DMS 273 (cell line): Measurements from ENCODE around the gene NEAT1.
A peak's percentile ranks its signal among the peaks of the same experiment; 100 is the strongest.

Experiments
- DNase-seq: peaks from one replicate; lab custom pipeline; 2025; ENCODE audit not compliant: unreplicated experiment; lab: John Stamatoyannopoulos, UW

NEAT1 gene

DNA sequence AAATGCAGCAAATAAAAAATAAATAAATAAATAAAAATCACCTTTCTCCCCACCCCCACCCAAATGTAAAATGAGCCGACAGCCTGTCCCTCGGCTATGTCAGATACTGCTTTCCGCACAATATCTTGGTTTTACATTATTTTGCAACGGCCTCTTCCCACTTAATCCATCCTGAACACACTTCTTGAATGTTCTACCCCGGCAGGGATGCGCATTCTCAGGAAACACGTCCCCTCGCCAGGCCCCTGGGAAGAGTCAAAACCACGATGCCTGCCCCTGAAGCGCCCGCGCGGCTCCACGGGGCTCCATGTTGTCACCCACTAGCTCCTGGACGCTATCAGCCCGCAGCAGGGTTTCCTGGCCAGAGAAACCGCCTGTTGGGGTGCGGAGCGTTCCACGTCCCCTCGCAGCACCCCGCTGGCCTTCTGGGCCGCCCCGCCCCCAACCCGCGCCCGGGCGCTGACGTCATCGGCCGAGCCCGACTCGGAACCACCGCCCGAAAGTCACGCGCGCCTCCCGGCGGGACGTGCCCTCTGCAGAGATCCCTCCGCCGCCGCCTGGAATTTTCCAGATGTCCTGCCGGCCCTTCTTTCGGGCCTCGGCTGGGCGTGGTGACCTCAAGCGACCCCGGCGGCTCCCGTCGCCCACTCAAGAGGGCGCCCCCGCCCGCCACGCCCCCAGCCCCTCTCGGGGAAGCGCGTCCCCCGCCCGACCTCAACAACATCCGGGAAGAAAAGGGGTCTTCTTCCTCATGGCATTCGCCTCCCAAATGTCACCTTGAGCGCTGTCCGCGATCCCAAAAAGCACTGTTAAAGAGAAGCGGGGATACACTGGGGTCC is 585 bp upstream of the NEAT1 start:
- DNase-seq, result peak; percentile 97

DNA sequence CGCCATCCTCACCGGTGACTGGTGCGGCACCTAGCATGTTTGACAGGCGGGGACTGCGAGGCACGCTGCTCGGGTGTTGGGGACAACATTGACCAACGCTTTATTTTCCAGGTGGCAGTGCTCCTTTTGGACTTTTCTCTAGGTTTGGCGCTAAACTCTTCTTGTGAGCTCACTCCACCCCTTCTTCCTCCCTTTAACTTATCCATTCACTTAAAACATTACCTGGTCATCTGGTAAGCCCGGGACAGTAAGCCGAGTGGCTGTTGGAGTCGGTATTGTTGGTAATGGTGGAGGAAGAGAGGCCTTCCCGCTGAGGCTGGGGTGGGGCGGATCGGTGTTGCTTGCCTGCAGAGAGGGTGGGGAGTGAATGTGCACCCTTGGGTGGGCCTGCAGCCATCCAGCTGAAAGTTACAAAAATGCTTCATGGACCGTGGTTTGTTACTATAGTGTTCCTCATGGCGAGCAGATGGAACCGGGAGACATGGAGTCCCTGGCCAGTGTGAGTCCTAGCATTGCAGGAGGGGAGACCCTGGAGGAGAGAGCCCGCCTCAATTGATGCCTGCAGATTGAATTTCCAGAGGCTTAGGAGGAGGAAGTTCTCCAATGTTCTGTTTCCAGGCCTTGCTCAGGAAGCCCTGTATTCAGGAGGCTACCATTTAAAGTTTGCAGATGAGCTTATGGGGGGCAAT is 1.1 kb downstream of the NEAT1 start:
- DNase-seq, result no peak

DNA sequence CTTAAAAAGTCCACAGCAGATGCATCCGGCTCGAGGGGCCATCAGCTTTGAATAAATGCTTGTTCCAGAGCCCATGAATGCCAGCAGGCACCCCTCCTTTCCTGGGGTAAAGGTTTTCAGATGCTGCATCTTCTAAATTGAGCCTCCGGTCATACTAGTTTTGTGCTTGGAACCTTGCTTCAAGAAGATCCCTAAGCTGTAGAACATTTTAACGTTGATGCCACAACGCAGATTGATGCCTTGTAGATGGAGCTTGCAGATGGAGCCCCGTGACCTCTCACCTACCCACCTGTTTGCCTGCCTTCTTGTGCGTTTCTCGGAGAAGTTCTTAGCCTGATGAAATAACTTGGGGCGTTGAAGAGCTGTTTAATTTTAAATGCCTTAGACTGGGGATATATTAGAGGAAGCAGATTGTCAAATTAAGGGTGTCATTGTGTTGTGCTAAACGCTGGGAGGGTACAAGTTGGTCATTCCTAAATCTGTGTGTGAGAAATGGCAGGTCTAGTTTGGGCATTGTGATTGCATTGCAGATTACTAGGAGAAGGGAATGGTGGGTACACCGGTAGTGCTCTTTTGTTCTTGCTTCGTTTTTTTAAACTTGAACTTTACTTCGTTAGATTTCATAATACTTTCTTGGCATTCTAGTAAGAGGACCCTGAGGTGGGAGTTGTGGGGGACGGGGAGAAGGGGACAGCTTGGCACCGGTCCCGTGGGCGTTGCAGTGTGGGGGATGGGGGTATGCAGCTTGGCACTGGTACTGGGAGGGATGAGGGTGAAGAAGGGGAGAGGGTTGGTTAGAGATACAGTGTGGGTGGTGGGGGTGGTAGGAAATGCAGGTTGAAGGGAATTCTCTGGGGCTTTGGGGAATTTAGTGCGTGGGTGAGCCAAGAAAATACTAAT is 1.9 kb downstream of the NEAT1 start:
- no peak for DNase-seq

DNA sequence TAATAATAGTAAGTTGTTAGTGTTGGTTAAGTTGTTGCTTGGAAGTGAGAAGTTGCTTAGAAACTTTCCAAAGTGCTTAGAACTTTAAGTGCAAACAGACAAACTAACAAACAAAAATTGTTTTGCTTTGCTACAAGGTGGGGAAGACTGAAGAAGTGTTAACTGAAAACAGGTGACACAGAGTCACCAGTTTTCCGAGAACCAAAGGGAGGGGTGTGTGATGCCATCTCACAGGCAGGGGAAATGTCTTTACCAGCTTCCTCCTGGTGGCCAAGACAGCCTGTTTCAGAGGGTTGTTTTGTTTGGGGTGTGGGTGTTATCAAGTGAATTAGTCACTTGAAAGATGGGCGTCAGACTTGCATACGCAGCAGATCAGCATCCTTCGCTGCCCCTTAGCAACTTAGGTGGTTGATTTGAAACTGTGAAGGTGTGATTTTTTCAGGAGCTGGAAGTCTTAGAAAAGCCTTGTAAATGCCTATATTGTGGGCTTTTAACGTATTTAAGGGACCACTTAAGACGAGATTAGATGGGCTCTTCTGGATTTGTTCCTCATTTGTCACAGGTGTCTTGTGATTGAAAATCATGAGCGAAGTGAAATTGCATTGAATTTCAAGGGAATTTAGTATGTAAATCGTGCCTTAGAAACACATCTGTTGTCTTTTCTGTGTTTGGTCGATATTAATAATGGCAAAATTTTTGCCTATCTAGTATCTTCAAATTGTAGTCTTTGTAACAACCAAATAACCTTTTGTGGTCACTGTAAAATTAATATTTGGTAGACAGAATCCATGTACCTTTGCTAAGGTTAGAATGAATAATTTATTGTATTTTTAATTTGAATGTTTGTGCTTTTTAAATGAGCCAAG is 2.7 kb downstream of the NEAT1 start:
- DNase-seq, result no peak

DNA sequence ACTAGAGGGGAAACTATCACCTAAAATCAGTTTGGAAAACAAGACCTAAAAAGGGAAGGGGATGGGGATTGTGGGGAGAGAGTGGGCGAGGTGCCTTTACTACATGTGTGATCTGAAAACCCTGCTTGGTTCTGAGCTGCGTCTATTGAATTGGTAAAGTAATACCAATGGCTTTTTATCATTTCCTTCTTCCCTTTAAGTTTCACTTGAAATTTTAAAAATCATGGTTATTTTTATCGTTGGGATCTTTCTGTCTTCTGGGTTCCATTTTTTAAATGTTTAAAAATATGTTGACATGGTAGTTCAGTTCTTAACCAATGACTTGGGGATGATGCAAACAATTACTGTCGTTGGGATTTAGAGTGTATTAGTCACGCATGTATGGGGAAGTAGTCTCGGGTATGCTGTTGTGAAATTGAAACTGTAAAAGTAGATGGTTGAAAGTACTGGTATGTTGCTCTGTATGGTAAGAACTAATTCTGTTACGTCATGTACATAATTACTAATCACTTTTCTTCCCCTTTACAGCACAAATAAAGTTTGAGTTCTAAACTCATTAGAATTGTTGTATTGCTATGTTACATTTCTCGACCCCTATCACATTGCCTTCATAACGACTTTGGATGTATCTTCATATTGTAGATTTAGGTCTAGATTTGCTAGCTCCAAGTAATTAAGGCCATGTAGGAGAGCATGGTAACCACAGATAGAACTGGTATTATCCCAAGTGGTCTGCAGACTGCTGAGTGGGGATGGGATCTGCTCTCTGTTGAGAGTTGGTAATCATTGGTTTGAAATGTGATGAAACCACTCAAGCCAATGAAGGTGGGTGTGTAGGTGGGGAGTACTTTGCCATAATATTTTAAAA is 3.6 kb downstream of the NEAT1 start:
- DNase-seq, result no peak

DNA sequence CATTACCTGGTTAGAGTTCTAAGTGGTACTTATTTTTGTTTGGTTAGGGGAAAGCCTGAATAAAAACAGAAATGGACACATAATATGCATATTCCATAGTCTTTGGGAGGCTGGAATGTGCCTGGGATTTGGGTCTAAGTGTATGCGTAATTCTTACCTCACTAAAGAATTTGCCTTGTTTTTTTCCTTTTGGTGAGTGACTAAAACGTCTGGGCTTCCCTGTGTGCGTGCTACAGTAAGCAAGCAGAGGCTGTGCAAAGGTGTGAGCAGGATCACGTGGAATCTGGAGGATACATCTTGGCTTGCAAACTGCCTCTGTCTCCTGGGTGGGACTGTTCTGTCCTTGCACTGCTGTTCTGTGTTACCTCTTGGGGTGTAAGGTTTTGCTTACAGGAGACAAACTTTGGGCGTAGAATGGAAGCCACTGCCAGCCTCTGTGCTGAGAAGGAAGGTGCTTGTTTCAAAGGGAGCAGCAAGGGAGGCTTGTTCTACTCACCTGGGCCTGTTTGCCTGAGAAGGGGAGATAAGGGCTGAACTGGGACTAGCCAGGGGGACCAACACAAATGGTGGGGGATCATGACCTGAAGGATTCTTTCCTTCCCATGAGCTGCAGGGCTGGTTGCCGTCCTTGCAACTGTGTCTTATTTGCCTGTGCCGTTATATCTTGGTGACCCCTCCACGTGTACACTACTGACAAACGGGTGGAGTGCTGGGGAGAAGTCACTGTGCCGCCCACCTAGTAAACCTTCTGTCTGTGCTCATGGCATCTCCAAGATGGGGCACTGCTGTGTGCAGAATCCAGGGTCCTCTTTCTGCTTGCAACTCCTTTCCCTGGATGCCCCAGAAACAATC is 4.5 kb downstream of the NEAT1 start:
- DNase-seq, result peak; percentile 84

DNA sequence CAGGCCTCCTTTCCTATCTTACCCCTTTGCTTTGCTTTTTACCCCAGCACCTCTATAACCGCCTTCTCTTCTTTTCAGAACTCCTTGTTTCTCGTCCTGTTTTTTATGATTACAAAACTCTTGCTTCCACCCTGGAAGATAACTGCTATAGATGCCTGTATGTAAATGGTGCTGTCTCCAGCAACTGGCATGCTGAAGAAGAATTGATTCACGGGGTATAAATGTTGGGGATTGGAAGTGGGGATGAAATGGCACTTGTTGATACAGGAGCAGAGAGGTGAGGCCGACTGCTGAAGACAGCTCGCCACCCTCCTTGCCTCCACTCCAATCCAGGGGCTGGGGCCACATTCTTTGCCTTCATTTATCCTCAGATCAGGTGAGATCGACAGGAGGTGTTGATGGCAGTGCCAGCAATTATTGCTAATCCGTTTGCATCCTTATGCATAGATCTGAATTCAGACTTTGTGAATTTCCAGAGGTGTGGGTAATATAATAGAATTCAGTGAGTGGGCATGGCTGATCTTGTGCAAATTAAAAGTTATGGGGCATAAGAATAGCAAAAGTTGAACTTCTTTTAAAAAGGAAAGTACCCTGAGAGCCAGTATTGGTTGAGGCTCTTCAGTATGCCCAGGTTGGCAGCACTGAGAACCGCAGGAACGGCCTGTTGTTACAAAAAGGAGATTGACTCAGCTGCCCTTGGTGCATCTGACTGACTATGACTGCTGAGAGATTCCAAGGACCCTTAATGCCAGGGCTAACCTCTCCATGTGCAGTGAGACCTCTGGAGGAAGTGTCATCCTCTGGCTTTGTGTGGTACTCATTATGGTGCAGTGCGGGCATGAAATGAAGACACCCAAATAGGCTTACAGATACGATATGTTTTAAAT is 5.3 kb downstream of the NEAT1 start:
- DNase-seq, result peak; percentile 85

DNA sequence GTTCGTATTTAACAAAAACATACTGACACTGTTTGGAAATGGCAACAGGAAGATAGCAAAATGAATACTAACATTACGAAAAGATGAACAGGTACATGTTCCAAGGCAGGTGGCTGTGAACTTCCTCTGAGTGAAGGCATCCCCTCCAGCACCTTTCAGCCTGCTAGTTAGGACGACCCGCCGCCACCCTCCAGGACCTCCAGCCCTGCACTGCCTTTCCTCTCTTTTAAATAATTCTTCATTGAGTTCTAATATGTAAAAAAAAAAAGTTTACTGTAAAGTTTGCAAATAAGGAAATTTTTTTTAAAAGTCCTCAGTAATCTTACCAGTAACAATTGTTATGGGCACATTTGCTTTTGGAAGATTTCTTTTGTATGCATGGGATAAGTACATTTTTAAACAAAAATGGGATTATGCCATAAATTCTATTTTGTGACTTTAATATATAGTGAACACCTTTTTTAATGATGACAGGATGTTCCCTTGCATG is 6.0 kb downstream of the NEAT1 start:
- no peak for DNase-seq

DNA sequence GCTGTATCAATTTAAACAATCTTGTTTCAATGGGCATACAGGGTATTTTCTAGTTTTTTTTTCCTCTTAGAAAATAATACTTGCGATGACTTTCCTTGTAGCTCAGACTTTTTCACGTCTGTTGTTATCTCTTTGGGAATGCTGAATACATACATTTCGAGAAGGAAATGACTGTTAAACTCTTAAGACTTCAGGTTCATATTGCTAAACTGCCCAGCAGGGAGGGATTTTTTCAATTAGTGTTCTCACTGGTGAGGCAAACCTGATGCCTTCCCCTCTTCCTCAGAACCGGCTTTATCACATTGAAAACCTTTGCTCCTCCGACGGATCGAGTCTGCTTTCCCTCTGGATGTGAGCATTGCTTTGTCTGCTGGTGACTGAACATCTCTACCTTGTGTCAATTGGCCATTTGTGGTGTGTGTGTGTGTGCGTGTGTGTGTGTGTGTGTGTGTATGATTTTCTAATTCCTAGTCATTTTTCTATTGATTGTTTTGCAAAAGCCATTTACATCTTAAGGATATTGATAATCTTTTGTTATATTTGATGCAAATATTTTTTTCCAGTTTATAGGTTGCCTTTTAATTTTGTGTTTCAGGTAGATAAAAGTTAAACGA is 6.6 kb downstream of the NEAT1 start:
- DNase-seq, result peak; percentile 81

DNA sequence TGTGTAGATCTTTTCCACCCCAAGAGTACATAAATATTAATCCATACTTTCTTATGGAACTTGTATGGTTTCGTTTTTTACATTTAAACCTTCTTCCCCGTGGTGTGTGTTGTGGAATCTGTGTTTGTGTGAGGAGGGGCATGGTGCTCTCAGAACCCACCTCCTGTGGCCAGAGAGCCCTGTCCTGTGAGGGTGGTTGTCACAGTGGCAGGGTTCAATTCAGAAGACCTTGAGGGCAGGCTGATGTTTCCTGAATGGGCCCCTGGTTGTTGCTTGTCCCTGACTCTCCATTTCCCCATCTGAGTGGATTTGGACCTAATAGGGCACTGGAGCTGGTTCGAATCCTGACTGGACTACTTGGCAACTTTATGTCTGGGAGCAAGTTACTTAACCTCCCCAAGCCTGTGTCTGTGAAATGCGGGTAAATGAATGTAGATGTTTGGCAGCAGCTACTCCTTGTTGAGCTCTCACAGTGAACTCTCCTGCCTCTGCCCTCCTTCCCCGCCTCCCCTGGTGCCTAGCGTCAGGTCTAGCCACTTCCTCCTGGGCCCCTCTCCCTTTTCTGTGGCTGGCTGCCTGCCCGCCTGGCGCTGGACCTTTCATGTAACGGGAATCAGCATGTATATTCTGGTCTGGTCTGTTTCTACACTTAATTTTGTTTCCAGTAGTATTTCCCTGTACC is 7.3 kb downstream of the NEAT1 start:
- DNase-seq, result peak; percentile 79

DNA sequence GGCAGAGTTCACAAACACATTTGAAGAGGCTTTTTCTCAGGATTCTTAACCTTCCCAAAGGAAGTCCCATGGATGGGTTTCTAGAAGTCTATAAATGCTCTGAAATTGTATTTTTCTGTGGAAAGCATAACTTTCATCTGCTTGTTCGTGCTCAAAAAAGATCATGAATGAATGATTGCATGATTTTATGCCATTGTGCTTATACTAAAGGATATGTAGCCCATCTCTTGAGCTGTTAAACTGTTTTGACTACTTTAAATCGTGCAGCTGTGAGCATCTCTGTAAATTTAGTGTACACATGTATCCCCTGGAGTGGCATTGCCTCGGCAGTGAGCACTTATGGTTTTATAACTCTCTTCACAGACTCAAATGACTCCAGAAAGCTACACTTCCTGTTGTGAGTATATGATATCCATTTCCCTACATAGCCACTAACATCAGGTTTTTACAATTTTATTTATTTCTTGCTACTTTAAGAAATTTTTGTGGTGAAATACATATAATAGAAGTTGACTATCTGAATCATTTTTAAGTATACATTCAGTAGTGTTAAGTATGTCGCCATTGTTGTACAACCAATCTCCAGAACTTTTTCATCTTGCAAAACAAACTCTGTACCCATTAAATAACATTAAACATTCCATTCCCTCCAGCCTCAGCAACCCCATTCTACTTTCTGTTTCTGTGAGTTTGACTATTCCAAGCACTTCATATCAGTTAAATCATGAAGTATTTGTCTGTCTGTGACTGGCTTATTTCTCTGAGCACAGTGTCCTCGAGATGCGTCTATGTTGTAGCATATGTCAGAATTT is 8.0 kb downstream of the NEAT1 start:
- DNase-seq, result no peak

DNA sequence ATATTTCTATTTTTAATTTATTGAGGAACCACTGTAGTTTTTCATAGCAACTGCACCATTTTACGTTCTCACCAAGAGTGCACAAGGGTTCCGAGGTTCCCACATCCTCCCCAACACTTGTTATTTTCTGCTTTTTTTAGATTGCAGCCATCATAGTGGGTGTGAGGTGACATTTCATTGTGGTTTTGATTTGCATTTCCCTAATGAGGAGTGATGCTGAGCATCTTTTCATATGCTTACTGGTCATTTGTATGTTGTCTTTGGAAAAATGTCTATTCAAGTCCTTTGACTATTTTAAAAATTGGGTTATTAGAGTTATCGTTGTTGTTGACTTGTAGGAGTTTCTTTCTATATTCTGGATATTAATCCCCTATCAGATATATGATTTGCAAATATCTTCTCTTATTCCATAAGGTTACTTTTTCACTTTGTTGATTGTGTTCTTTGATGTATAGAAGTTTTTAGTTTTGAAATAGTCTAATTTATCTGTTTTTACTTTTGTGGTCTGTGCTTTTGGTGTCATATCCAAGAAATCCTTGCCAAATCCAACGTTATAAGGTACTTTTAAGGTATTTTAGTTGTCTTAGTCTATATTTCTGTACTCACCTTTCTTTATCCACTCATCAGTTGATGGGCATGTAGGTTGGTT is 9.0 kb downstream of the NEAT1 start:
- DNase-seq, result no peak

DNA sequence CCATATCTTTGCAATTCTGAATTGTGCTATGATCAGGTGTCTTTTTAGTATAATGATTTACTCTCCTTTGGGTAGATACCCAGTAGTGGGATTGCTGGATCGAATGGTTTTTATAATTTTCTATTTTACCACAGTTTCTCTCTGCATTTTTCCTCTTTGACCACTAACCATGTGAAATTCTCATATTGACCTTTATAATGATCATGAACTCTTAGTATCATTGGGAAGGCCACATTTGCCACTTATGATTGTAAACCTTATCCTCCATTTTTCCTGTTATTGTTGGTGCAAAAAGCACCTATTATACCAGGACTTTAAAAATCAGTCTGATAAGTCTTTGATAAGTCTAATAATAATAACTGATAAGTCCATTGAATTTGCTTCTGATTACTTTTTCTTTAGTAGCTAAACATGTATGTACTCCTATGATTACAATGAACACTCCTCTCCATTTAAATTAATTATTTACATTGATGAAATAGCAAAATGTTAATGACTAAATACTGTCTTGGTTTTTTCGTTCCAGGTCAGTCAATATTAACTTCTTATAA is 9.6 kb downstream of the NEAT1 start:
- no peak for DNase-seq

DNA sequence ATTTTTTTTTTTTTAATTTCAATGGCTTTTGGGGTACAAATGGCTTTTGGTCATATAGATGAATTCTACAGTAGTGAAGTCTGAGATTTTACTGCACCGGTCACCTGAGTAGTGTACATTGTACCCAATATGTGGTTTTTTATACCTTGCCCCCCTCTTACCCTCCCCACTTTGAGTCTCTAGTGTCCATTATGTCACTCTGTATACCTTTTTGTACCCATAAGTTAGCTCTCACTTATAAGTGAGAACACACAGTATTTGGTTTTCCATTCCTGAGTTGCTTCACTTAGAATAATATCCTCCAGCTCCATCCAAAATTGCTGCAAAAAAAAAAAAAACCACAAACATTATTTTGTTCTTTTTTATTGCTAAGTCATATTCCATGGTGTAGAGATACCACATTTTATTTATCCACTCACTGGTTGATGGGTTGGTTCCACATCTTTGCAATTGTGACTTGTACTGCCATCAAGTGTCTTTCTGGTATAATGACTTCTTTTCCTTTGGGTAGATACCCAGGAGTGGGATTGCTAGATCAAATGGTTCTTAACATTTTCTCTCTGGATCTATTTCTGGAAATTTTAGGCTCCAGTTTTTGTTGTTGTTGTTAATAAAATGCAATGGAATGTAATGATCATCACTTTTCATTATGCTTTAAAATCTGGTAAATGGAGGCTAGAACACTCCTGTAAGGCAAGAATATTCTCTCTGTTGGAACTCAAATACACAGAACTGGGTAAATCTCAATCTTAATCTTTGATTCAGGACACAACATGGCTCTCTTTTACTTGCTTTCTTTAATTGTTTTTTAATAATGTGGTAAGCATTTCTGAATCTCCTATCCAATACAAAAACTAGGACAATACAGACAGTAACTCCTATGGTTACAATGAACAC is 10.3 kb downstream of the NEAT1 start:
- no peak for DNase-seq
